Measurements from ENCODE around the gene SPRY4. TPM values are rescaled to one million over a fixed set of nuclear protein-coding genes. Genes with fewer than 3 reads are reported as not detected.

Gene SPRY4
- total and polyA plus RNA-seq, 2 of the 13 experiments (the other 11 are each of a cell fraction or from before 2014, with no cell fraction given): 8.9 to 17.8 TPM

GRCh38 chr5:142306077-142306502 lies 18.7 kb downstream of the SPRY4 start (continued):
- TF ChIP-seq ZNF382 (CRISPR knock-in tag; IDR thresholded peaks at IDR 0.05; ENCODE audit: borderline replicate concordance) (no peak), ZFP62 (CRISPR knock-in tag; IDR thresholded peaks at IDR 0.05) (no peak), MTF2 (CRISPR knock-in tag; IDR thresholded peaks at IDR 0.05; ENCODE audit: borderline replicate concordance) (no peak), HNF4A (CRISPR knock-in tag; IDR thresholded peaks at IDR 0.05) (peak; percentile 87), ZNF674 (CRISPR knock-in tag; IDR thresholded peaks at IDR 0.05; ENCODE audit: low read depth) (no peak), RCOR2 (CRISPR knock-in tag; IDR thresholded peaks at IDR 0.05) (0 out of 2 replicates have a peak, but pooled peaks have one; percentile 66), ETV5 (CRISPR knock-in tag; IDR thresholded peaks at IDR 0.05; ENCODE audit: borderline replicate concordance) (no peak; the same call in 1 of the 2 replicates), ZNF766 (CRISPR knock-in tag; IDR thresholded peaks at IDR 0.05; ENCODE audit: borderline replicate concordance) (no peak), TMF1 (CRISPR knock-in tag; IDR thresholded peaks at IDR 0.05; ENCODE audit: low read depth) (no peak), ZSCAN12 (CRISPR knock-in tag; IDR thresholded peaks at IDR 0.05) (no peak), KDM3A (CRISPR knock-in tag; IDR thresholded peaks at IDR 0.05; ENCODE audit: low read depth) (no peak), ZNF720 (CRISPR knock-in tag; IDR thresholded peaks at IDR 0.05) (no peak), ARNT2 (CRISPR knock-in tag; IDR thresholded peaks at IDR 0.05; ENCODE audit: low read depth) (no peak), CENPT (CRISPR knock-in tag; IDR thresholded peaks at IDR 0.05; ENCODE audit: low read depth) (no peak), CREB3 (CRISPR knock-in tag; IDR thresholded peaks at IDR 0.05) (no peak), GMEB2 (CRISPR knock-in tag; IDR thresholded peaks at IDR 0.05; ENCODE audit: low read depth) (no peak), RXRB (CRISPR knock-in tag; IDR thresholded peaks at IDR 0.05; ENCODE audit: borderline replicate concordance) (0 out of 2 replicates have a peak, but pooled peaks have one; percentile 12), NCOA2 (CRISPR knock-in tag; IDR thresholded peaks at IDR 0.05) (peak; percentile 56), ZSCAN5A (CRISPR knock-in tag; IDR thresholded peaks at IDR 0.05; ENCODE audit: borderline replicate concordance) (no peak), YY1 (IDR thresholded peaks at IDR 0.05; ENCODE audit: insufficient read depth, insufficient replicate concordance, low read depth, low read length) (no peak), XRCC5 (optimal IDR thresholded peaks at IDR 0.05; ENCODE audit: low read length) (no peak), NCOR1 (IDR thresholded peaks at IDR 0.05; ENCODE audit: borderline replicate concordance, low read length) (no peak), MLLT10 (CRISPR knock-in tag; IDR thresholded peaks at IDR 0.05) (no peak)
- TF ChIP-seq, protein P1, sequence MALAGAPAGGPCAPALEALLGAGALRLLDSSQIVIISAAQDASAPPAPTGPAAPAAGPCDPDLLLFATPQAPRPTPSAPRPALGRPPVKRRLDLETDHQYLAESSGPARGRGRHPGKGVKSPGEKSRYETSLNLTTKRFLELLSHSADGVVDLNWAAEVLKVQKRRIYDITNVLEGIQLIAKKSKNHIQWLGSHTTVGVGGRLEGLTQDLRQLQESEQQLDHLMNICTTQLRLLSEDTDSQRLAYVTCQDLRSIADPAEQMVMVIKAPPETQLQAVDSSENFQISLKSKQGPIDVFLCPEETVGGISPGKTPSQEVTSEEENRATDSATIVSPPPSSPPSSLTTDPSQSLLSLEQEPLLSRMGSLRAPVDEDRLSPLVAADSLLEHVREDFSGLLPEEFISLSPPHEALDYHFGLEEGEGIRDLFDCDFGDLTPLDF (CRISPR knock-in tag; IDR thresholded peaks at IDR 0.05): no peak
- TF ChIP-seq, protein P2, sequence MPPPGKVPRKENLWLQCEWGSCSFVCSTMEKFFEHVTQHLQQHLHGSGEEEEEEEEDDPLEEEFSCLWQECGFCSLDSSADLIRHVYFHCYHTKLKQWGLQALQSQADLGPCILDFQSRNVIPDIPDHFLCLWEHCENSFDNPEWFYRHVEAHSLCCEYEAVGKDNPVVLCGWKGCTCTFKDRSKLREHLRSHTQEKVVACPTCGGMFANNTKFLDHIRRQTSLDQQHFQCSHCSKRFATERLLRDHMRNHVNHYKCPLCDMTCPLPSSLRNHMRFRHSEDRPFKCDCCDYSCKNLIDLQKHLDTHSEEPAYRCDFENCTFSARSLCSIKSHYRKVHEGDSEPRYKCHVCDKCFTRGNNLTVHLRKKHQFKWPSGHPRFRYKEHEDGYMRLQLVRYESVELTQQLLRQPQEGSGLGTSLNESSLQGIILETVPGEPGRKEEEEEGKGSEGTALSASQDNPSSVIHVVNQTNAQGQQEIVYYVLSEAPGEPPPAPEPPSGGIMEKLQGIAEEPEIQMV (CRISPR knock-in tag; IDR thresholded peaks at IDR 0.05; ENCODE audit: low read depth): no peak

All from HepG2 (cell line).